Measurements from ENCODE around the gene CRIP3.

- TF ChIP-seq CTCF (IDR thresholded peaks at IDR 0.05) (no peak), POLR2A (IDR thresholded peaks at IDR 0.05) (no peak), POLR2AphosphoS5 (IDR thresholded peaks at IDR 0.05) (no peak)
Observed at GRCh38 chr6:43264599-43265145, 44.0 kb downstream of the CRIP3 start.
